Esophagus squamous epithelium (tissue), 4 donors: ENCODE results near the gene STK38.

Experiments
- CTCF ChIP-seq, 6 experiments: fragments of 450-650 bp in 4 of 6; fragments of 200-600 bp in 2 of 6; sonication (generic) in 2 of 6; IDR thresholded peaks; one replicate each; pipeline ENCODE4 v1.5.1; 2016 to 2019; ENCODE audit warnings: antibody characterized with exemption in 6 of 6, mild to moderate bottlenecking in 4 of 6, moderate library complexity in 4 of 6
- POLR2A ChIP-seq, 4 donors: fragments of 450-650 bp; IDR thresholded peaks; one replicate each; pipeline ENCODE4 v1.6.1; 2017; ENCODE audit warnings: antibody characterized with exemption in 4 of 4, mild to moderate bottlenecking in 4 of 4, moderate library complexity in 3 of 4

- TF ChIP-seq CTCF (IDR thresholded peaks at IDR 0.05) = no peak
- TF ChIP-seq POLR2A (IDR thresholded peaks at IDR 0.05) = no peak
Observed at GRCh38 chr6:36517408-36517807, 29.9 kb downstream of the STK38 start.
